ENCODE data around the gene SUSD3. TPM values are rescaled to one million over a fixed set of nuclear protein-coding genes. Genes with fewer than 3 reads are reported as not detected.

SUSD3 gene
- total and polyA plus RNA-seq, 4 donors: 4.1 to 19.2 (median 11.8) TPM

- Histone ChIP-seq H3K4me3 (ENCODE audit: low read depth in 1 of 3, low read length in 3 of 3) (no peak overlapping the region), H3K27me3 (ENCODE audit: control insufficient read depth in 4 of 4, insufficient read depth in 4 of 4, low read length in 3 of 4) (no peaks in the 10 kb centered on the region), H3K36me3 (ENCODE audit: control insufficient read depth in 4 of 4, insufficient read depth in 3 of 4, low read depth in 1 of 4, low read length in 3 of 4) (peaks cover 0 to 4% (median 0%) of the 10 kb centered on the region in 4 donors), H3K27ac (ENCODE audit: low read depth in 1 of 2, low read length in 2 of 2) (no peak overlapping the region), H3K9me3 (ENCODE audit: control insufficient read depth in 4 of 4, low read length in 3 of 4) (peaks cover 0 to 2% (median 0%) of the 10 kb centered on the region in 4 donors), H3K4me1 (ENCODE audit: control insufficient read depth in 4 of 4, insufficient read depth in 4 of 4, low read length in 3 of 4) (peaks cover 0 to 12% (median 3%) of the 10 kb centered on the region in 4 donors), H3K9ac (ENCODE audit: low read depth in 1 of 2, low read length in 2 of 2) (no peak overlapping the region)
- DNase-seq (ENCODE audit: low spot score): no peak
- 96% methylated on average over 12 of the region's 12 CpGs for WGBS
- no peak for TF ChIP-seq NR2F2 (IDR thresholded peaks at IDR 0.05)
- no peak for TF ChIP-seq RXRA (IDR thresholded peaks at IDR 0.05)
- no peak for TF ChIP-seq TAF1 (conservative IDR thresholded peaks at IDR 0.05)
- no peak for TF ChIP-seq EGR1 (IDR thresholded peaks at IDR 0.05; ENCODE audit: low read depth in 2 of 2)
- TF ChIP-seq GABPA (IDR thresholded peaks at IDR 0.05 in 1 of 2, conservative IDR thresholded peaks at IDR 0.05 in 1 of 2): no peak
- TF ChIP-seq RAD21 (IDR thresholded peaks at IDR 0.05): no peak
Observed at GRCh38 chr9:93089481-93089991, 31.0 kb downstream of the SUSD3 start.

DNA sequence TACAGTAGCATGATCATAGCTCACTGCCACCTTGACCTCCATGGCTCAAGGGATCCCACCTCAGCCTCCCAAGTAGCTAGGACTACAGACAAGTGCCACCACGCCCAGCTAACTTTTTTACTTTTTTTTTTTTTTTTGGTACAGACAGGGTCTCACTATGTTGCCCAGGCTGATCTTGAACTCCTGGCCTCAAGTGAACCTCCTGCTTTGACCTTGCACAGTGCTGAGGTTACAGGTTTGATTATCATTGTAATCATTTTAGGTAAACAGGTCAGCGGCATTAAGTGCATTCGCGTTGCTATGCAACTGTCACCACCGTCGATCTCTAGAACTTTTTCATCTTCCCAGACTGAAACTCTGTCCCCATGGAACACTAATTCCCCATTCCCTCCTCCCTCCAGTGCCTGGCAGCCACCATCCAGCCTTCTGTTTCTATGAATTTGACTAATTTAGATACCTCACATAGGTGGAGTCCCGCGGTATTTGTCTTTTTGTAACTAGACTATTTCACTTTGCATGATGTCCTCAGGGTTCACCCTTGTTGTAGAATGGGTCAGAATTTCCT is 31.7 kb downstream of the SUSD3 start:
- Histone ChIP-seq H3K27ac (ENCODE audit: low read depth in 1 of 2, low read length in 2 of 2) (no peak overlapping the region), H3K27me3 (ENCODE audit: control insufficient read depth in 4 of 4, insufficient read depth in 4 of 4, low read length in 3 of 4) (no peaks in the 10 kb centered on the region), H3K9ac (ENCODE audit: low read depth in 1 of 2, low read length in 2 of 2) (no peak overlapping the region), H3K9me3 (ENCODE audit: control insufficient read depth in 4 of 4, low read length in 3 of 4) (peaks cover 0 to 2% (median 0%) of the 10 kb centered on the region in 4 donors), H3K36me3 (ENCODE audit: control insufficient read depth in 4 of 4, insufficient read depth in 3 of 4, low read depth in 1 of 4, low read length in 3 of 4) (peaks cover 0 to 4% (median 0%) of the 10 kb centered on the region in 4 donors), H3K4me3 (ENCODE audit: low read depth in 1 of 3, low read length in 3 of 3) (no peak overlapping the region), H3K4me1 (ENCODE audit: control insufficient read depth in 4 of 4, insufficient read depth in 4 of 4, low read length in 3 of 4) (peaks cover 0 to 15% (median 4%) of the 10 kb centered on the region in 4 donors)
- no peak for DNase-seq (ENCODE audit: low spot score)
- WGBS: 74% methylated on average over 8 of the region's 8 CpGs
- TF ChIP-seq YY1 (IDR thresholded peaks at IDR 0.05) (no peak), RXRA (IDR thresholded peaks at IDR 0.05) (peak in 1 of 2 donors; percentile 11)

GRCh38 chr9:93091056-93091452 is 32.6 kb downstream of the SUSD3 start:
- DNase-seq (ENCODE audit: low spot score): no peak
- Histone ChIP-seq H3K27ac (ENCODE audit: low read depth in 1 of 2, low read length in 2 of 2) (no peak overlapping the region), H3K36me3 (ENCODE audit: control insufficient read depth in 4 of 4, insufficient read depth in 3 of 4, low read depth in 1 of 4, low read length in 3 of 4) (peaks cover 0 to 4% (median 0%) of the 10 kb centered on the region in 4 donors), H3K9ac (ENCODE audit: low read depth in 1 of 2, low read length in 2 of 2) (no peak overlapping the region), H3K27me3 (ENCODE audit: control insufficient read depth in 4 of 4, insufficient read depth in 4 of 4, low read length in 3 of 4) (no peaks in the 10 kb centered on the region), H3K9me3 (ENCODE audit: control insufficient read depth in 4 of 4, low read length in 3 of 4) (no peaks in the 10 kb centered on the region), H3K4me1 (ENCODE audit: control insufficient read depth in 4 of 4, insufficient read depth in 4 of 4, low read length in 3 of 4) (peaks cover 0 to 16% (median 4%) of the 10 kb centered on the region in 4 donors), H3K4me3 (ENCODE audit: low read depth in 1 of 3, low read length in 3 of 3) (no peak overlapping the region)
- WGBS: 94% methylated on average over 4 of the region's 4 CpGs
- TF ChIP-seq HNF4G (IDR thresholded peaks at IDR 0.05): no peak
- no peak for TF ChIP-seq JUND (IDR thresholded peaks at IDR 0.05)
- no peak for TF ChIP-seq FOXA2 (IDR thresholded peaks at IDR 0.05)
- TF ChIP-seq CTCF (IDR thresholded peaks at IDR 0.05; ENCODE audit: low read depth, low read length, missing input control): no peak
- no peak for TF ChIP-seq SP1 (IDR thresholded peaks at IDR 0.05)
- TF ChIP-seq GABPA (IDR thresholded peaks at IDR 0.05 in 1 of 2, conservative IDR thresholded peaks at IDR 0.05 in 1 of 2): no peak
- TF ChIP-seq, protein P1, sequence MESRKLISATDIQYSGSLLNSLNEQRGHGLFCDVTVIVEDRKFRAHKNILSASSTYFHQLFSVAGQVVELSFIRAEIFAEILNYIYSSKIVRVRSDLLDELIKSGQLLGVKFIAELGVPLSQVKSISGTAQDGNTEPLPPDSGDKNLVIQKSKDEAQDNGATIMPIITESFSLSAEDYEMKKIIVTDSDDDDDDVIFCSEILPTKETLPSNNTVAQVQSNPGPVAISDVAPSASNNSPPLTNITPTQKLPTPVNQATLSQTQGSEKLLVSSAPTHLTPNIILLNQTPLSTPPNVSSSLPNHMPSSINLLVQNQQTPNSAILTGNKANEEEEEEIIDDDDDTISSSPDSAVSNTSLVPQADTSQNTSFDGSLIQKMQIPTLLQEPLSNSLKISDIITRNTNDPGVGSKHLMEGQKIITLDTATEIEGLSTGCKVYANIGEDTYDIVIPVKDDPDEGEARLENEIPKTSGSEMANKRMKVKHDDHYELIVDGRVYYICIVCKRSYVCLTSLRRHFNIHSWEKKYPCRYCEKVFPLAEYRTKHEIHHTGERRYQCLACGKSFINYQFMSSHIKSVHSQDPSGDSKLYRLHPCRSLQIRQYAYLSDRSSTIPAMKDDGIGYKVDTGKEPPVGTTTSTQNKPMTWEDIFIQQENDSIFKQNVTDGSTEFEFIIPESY (IDR thresholded peaks at IDR 0.05): no peak
- TF ChIP-seq RXRA (IDR thresholded peaks at IDR 0.05): no peak
- TF ChIP-seq EGR1 (IDR thresholded peaks at IDR 0.05; ENCODE audit: low read depth in 2 of 2): no peak
- no peak for TF ChIP-seq MAX (IDR thresholded peaks at IDR 0.05)
